ENCODE results near the gene ADAMTS2.
A peak's percentile ranks its signal among the peaks of the same experiment; 100 is the strongest.
"Not testable (repeated sequence)": the region's sequence is repeated elsewhere in the genome, so short reads cannot be mapped to it uniquely, and the experiment has no call there.

Gene ADAMTS2

GRCh38 chr5:179325296-179326031 is 19.8 kb downstream of the ADAMTS2 start:
- DNase-seq (ENCODE audit: low read depth, low spot score): no peak

- DNase-seq (ENCODE audit: low read depth, low spot score): no peak
Observed at GRCh38 chr5:179324760-179325295, 20.4 kb downstream of the ADAMTS2 start.

GRCh38 chr5:179324316-179324715 is 20.9 kb downstream of the ADAMTS2 start:
- DNase-seq (ENCODE audit: low read depth, low spot score): not testable (repeated sequence)

GRCh38 chr5:179323026-179323870 is 22.0 kb downstream of the ADAMTS2 start:
- no peak for DNase-seq (ENCODE audit: low read depth, low spot score)

- DNase-seq (ENCODE audit: low read depth, low spot score): no peak
Observed at GRCh38 chr5:179322071-179323025, 22.9 kb downstream of the ADAMTS2 start.

GRCh38 chr5:179321206-179321987 is 23.9 kb downstream of the ADAMTS2 start:
- no peak for DNase-seq (ENCODE audit: low read depth, low spot score)

- DNase-seq (ENCODE audit: low read depth, low spot score): no peak
Observed at GRCh38 chr5:179319741-179320281, 25.4 kb downstream of the ADAMTS2 start.

GRCh38 chr5:179319123-179319522 is 26.1 kb downstream of the ADAMTS2 start:
- DNase-seq (ENCODE audit: low read depth, low spot score): no peak

GRCh38 chr5:179318221-179318955 is 26.9 kb downstream of the ADAMTS2 start:
- DNase-seq (ENCODE audit: low read depth, low spot score): no peak

GRCh38 chr5:179317411-179318220 is 27.6 kb downstream of the ADAMTS2 start:
- DNase-seq (ENCODE audit: low read depth, low spot score): no peak

- DNase-seq (ENCODE audit: low read depth, low spot score): no peak
Observed at GRCh38 chr5:179316982-179317381, 28.3 kb downstream of the ADAMTS2 start.

- DNase-seq (ENCODE audit: low read depth, low spot score): no peak
Observed at GRCh38 chr5:179316111-179316551, 29.1 kb downstream of the ADAMTS2 start.

GRCh38 chr5:179315356-179315890 is 29.8 kb downstream of the ADAMTS2 start:
- no peak for DNase-seq (ENCODE audit: low read depth, low spot score)

GRCh38 chr5:179314606-179315355 is 30.5 kb downstream of the ADAMTS2 start:
- no peak for DNase-seq (ENCODE audit: low read depth, low spot score)

GRCh38 chr5:179313849-179314521 is 31.3 kb downstream of the ADAMTS2 start:
- peak; percentile 86 for DNase-seq (ENCODE audit: low read depth, low spot score)

GRCh38 chr5:179312557-179313235 is 32.6 kb downstream of the ADAMTS2 start:
- DNase-seq (ENCODE audit: low read depth, low spot score): no peak

GRCh38 chr5:179311581-179311980 is 33.7 kb downstream of the ADAMTS2 start:
- DNase-seq (ENCODE audit: low read depth, low spot score): no peak
